HEK293 (cell line): ENCODE results near the gene ADPGK.

Source experiments
- CTCF ChIP-seq: fragments of 450-650 bp; formaldehyde crosslinking; IDR thresholded peaks from 2 replicates; pipeline ENCODE4 v1.5.1; 2016; ENCODE audit warnings: missing biosample characterization, missing genetic modification characterization
- MYNN ChIP-seq: fragments of 450-650 bp; formaldehyde crosslinking; IDR thresholded peaks from 2 replicates; pipeline ENCODE4 v1.5.1; 2016; ENCODE audit warnings: missing biosample characterization, missing genetic modification characterization, borderline replicate concordance
- YY1 ChIP-seq: fragments of 450-650 bp; formaldehyde crosslinking; IDR thresholded peaks from 2 replicates; pipeline ENCODE4 v1.5.1; 2018; ENCODE audit warnings: missing biosample characterization, missing genetic modification characterization
- ZBTB1 ChIP-seq: fragments of 450-650 bp; formaldehyde crosslinking; IDR thresholded peaks from 2 replicates; pipeline ENCODE4 v1.5.1; 2016; ENCODE audit warnings: missing biosample characterization, missing genetic modification characterization
- ZBTB26 ChIP-seq: fragments of 450-650 bp; formaldehyde crosslinking; optimal IDR thresholded peaks from 2 replicates; pipeline ENCODE3; 2016; ENCODE audit warnings: missing biosample characterization, mild to moderate bottlenecking, missing genetic modification characterization
- ZBTB8A ChIP-seq: fragments of 450-650 bp; formaldehyde crosslinking; IDR thresholded peaks from 2 replicates; pipeline ENCODE4 v1.5.1; 2016; ENCODE audit warnings: missing biosample characterization, missing genetic modification characterization
- ZNF302 ChIP-seq: fragments of 450-650 bp; formaldehyde crosslinking; IDR thresholded peaks from 2 replicates; pipeline ENCODE4 v1.5.1; 2016; ENCODE audit warnings: missing biosample characterization, missing genetic modification characterization, low read depth
- ZNF449 ChIP-seq: fragments of 450-650 bp; formaldehyde crosslinking; IDR thresholded peaks from 2 replicates; pipeline ENCODE4 v1.5.1; 2017; ENCODE audit warnings: missing biosample characterization, mild to moderate bottlenecking, missing genetic modification characterization, moderate library complexity
- ZNF510 ChIP-seq: fragments of 450-650 bp; formaldehyde crosslinking; IDR thresholded peaks from 2 replicates; pipeline ENCODE4 v1.5.1; 2018; ENCODE audit warnings: mild to moderate bottlenecking, missing genetic modification characterization, missing biosample characterization; ENCODE audit not compliant: insufficient replicate concordance
- TF ChIP-seq, protein P1 (sequence below): IDR thresholded peaks from 2 replicates; pipeline ENCODE4 v1.6.1; 2011; ENCODE audit warnings: mild to moderate bottlenecking, low read depth, low read length, borderline replicate concordance

GRCh38 chr15:72740219-72740618 is 43.3 kb downstream of the ADPGK start:
- TF ChIP-seq CTCF (tag by site-specific recombination) (no peak), ZBTB1 (no peak), ZNF449 (tag by site-specific recombination) (no peak), YY1 (no peak), ZNF302 (tag by site-specific recombination) (no peak), ZBTB26 (tag by site-specific recombination) (no peak), ZBTB8A (tag by site-specific recombination) (no peak), MYNN (tag by site-specific recombination) (no peak), ZNF510 (tag by site-specific recombination) (no peak)
- TF ChIP-seq, protein P1, sequence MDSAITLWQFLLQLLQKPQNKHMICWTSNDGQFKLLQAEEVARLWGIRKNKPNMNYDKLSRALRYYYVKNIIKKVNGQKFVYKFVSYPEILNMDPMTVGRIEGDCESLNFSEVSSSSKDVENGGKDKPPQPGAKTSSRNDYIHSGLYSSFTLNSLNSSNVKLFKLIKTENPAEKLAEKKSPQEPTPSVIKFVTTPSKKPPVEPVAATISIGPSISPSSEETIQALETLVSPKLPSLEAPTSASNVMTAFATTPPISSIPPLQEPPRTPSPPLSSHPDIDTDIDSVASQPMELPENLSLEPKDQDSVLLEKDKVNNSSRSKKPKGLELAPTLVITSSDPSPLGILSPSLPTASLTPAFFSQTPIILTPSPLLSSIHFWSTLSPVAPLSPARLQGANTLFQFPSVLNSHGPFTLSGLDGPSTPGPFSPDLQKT, result no peak
